Subcutaneous adipose tissue (tissue), 4 donors: ENCODE data around the gene MGAT5. TPM values are rescaled to one million over a fixed set of nuclear protein-coding genes. Genes with fewer than 3 reads are reported as not detected.

ENCODE experiments used
- total RNA-seq, 4 donors: library from RNA; depleted of rRNA; stranded (reverse); fragments of >200 nt; gene quantifications; one replicate each; pipeline ENCODE4 v1.1.0, GENCODE V29; 2016
- TF ChIP-seq, protein P1 (sequence below): fragments of 450-650 bp; IDR thresholded peaks from one replicate; pipeline ENCODE4 v1.5.1; 2016; ENCODE audit warnings: low read depth, mild to moderate bottlenecking, control low read depth, antibody characterized with exemption, moderate library complexity

Gene MGAT5
- total RNA-seq, 4 donors from 2014 or later, result 22.0 to 42.8 (median 32.2) TPM

DNA sequence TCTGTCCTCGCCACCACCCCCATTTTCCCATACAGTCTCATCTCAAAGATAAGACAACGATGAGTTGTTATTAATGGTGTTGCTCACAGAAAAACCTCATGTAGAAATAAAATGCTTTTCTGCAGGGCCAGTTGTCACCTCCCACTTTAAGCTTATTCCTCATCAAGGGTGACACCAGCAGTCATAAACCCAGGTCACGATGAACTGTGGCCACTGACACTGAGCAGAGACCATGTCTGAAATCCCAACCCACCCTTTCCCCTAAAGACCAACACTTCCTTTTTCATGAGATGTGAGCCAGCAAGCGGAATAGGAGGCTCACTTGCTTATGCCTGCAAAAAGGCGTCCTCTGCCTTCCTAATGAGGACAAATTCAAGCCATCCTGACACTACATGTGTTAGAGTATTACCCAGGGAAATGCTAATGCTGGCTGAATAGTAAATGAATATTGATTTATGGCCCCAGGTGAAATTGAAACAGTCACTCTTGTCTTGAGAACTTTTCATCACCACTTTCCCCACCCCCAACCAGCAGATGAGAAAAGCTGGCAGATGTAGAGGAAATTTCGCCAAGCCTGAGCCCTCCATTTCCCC is 228.4 kb downstream of the MGAT5 start:
- TF ChIP-seq, protein P1, sequence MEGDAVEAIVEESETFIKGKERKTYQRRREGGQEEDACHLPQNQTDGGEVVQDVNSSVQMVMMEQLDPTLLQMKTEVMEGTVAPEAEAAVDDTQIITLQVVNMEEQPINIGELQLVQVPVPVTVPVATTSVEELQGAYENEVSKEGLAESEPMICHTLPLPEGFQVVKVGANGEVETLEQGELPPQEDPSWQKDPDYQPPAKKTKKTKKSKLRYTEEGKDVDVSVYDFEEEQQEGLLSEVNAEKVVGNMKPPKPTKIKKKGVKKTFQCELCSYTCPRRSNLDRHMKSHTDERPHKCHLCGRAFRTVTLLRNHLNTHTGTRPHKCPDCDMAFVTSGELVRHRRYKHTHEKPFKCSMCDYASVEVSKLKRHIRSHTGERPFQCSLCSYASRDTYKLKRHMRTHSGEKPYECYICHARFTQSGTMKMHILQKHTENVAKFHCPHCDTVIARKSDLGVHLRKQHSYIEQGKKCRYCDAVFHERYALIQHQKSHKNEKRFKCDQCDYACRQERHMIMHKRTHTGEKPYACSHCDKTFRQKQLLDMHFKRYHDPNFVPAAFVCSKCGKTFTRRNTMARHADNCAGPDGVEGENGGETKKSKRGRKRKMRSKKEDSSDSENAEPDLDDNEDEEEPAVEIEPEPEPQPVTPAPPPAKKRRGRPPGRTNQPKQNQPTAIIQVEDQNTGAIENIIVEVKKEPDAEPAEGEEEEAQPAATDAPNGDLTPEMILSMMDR, result no peak

DNA sequence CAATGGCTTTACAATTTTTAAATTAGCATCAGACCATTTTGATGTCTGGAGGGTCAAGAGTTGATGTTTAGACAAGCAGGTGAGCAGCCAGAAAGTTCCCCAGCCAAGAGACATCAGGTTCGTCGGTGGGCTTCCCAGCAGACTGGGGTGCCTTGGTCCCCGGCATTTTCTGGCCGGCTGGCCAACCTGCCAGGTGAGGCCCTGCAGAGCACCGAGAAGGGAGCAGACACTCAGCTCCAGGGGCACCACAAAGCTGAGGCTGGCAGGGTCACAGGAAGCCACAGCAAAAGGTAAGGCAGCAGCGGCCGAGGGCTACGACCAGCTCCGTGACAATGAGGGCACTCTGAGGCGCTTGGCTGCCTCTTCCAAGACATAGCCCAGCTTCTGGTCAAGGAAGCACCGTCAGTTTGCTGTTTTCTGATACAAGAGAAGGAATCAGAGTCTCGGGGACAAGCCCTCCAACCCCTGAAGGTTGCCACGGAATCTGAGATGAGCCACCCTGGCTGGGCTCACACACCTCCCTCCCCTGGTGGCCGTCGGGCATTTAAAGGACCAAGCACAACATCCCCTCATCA is 229.0 kb downstream of the MGAT5 start:
- TF ChIP-seq, protein P1, result no peak

DNA sequence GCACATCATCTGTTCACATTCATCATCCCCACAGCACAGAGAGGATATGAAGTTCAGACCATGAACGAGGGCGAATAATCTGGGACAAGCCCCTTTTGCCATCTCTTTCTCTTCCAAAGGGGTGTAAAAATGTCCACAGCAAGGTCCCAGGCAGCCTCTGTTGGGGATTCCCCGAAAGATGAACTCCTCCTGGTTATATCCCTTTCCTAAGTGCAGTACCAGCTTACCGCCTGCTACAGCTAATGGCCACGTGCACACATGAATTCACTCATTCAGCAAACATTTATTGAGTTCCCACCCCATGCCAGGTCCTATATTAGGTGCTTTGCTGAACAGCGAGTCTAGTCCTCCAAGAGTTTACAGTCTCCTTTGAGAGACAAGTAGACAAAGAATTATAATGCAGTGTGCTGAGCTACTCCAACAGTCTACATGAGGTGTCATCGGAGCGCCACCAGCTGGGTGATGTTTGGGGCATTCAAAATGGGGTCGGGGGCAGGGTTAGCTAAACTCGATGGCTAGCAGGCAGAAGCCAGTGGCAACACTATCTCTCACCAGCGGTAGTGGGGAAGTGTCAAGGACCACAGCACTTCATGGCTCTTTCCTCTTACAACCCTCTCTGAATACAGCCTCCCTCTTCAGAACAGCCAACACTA is 236.0 kb downstream of the MGAT5 start:
- TF ChIP-seq, protein P1, result no peak

DNA sequence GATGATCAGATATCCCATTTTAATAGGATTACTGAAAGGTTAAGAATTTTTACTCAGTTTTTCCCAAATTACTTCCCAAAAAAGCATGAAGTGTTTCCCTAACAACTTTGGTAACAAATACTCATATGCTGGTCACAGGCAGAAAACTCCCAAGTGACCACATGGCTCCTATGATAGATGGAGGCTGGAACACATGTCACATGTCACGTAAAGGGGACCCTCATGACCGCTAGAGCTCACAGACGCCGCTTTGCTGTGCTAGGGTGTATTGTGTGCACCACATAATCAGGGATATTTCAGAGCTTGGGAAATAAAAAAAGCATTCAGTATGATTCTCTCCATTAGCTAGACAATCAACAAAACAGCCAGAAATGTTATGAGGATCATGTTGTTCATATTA is 236.7 kb downstream of the MGAT5 start:
- TF ChIP-seq, protein P1, result no peak

DNA sequence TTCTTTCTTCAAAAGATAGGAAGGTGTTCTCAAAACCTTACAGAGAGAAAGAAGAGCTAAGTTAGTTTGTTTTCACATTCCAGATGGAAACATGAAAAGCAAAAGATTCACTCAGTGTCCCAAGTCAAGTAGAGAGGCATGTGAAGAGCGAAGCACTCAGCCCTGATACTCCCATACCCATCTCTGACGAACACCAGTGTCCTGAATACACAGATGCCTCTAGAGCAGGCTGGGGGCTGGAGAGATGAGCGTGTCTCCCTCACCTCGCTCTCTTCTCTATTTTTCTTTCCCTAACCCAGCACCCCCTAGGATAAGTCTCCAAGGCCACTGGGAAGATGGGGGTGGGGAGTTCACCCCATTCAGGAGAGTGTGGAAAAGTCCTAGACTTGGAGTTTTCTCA is 237.2 kb downstream of the MGAT5 start:
- TF ChIP-seq, protein P1, result no peak

DNA sequence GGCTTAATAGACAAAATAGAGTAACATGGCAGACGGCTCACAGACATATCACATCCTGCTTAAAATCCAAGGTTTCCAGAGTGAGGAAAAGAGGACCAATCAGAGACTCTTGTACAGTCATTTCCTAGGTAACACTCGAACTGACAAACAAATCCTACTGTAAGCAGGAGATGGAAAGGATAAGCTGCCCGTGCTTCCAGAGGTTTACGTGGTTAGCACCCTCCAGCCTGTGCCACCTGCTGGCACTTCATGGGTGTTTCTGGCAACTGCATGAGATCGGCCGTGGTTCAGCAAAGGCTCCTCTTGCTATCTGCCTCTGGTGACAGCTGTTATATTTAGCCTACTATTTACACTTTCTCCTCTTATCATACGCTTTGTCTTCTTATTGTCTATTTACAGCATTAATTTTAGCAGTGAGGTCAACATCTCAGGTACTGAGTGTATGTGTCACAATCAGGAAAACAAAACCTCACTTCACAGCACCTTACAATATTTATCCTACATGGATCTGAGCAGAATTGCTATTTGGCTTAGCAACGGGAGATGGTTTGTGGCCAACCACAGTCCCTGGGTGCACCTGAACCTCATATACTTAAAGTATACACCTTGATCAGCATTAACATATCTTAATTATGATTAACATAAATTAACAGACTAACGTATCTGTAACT is 238.0 kb downstream of the MGAT5 start:
- TF ChIP-seq, protein P1, result no peak

DNA sequence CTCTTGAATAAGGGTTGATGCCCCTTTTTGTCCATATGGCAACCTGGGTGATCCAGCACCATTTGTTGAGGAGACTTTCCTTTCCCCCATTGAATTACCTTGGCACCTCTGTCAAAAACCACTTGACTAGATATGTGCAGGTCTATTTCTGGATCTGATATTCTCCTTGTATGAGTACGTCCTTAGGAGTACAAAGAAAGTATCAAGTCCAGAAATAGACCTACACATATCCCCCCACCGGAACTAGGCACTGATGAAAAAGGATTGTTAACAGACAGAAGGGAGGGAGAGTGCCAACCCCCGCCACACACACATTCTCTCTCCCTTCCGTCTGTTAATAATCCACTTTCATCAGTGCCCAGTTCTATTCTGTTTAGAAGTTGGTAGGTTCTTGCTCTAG is 239.9 kb downstream of the MGAT5 start:
- TF ChIP-seq, protein P1, result no peak
